GM23338 (cell line): ENCODE measurements around the gene FGG.

ENCODE experiments used
- ETS1 ChIP-seq: IDR thresholded peaks from 2 replicates; pipeline ENCODE4 v1.6.1; 2016; ENCODE audit warnings: antibody characterized with exemption
- EZH2 ChIP-seq: fragments of 200-600 bp; sonication (generic); IDR thresholded peaks from one replicate; pipeline ENCODE4 v1.8.0; 2017; ENCODE audit warnings: antibody characterized with exemption, mild to moderate bottlenecking, low read depth; ENCODE audit not compliant: unreplicated experiment
- EZH2phosphoT487 ChIP-seq: fragments of 200-600 bp; sonication (generic); IDR thresholded peaks from one replicate; pipeline ENCODE4 v1.8.1; 2018; ENCODE audit warnings: antibody characterized with exemption; ENCODE audit not compliant: unreplicated experiment
- JUNB ChIP-seq: IDR thresholded peaks from one replicate; pipeline ENCODE4 v1.6.1; 2016; ENCODE audit warnings: antibody characterized with exemption; ENCODE audit not compliant: unreplicated experiment
- REST ChIP-seq: IDR thresholded peaks from one replicate; pipeline ENCODE4 v1.6.1; 2018; ENCODE audit warnings: antibody characterized with exemption; ENCODE audit not compliant: unreplicated experiment
- ZNF114 ChIP-seq: fragments of 250-450 bp; sonication (Bioruptor Pico); IDR thresholded peaks from 2 replicates; pipeline ENCODE4 v1.5.0; 2020; ENCODE audit warnings: mild to moderate bottlenecking, moderate library complexity
- TF ChIP-seq, protein P1 (sequence below), 2 experiments: fragments of 200-600 bp in 1 of 2; sonication (generic) in 1 of 2; conservative IDR thresholded peaks; 2 replicates each; pipeline versions ENCODE4 v1.5.1 to v1.6.1; 2016 to 2017; ENCODE audit warnings: antibody characterized with exemption in 2 of 2, low read depth in 2 of 2, mild to moderate bottlenecking in 2 of 2, moderate library complexity in 1 of 2

DNA sequence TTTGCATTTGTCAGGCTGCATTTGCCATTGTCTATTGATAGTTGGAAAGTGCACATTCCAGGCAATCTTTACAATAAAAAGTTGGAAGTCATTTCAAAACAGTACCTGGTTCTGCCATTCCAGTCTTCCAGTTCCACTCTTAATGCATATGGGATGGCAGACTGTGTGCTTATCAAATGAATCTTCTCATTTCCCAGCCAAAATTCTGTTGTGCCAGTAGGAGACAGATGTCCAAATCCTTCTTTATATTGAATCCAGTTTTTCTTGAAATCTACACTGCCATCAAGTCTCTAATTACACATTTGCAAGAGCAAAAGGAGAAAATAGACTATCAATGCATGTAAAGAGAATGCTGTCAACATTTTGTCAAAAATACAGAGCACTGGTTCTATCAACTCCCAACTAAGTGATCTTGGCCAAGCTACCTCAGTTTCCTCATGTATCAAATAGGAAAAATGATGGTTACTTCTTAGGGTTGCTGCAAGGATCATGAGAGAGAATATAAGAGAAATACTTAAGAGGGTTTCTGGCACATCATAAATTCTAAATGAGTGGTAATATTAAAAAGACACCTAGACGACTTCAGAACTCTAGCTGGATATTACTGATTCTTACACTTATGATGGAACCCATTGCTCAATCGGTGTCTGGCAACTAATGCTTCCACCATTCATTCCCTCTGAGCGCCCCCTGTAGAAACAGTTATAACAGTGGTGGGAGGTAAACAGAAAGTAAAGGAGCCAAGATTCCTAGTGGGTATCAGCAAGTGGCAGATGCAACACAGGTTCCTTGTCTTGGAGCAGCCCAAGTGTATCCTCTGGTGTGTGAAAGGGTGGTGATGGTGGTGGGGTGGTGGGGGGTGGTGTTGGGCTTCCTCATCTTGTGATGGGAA lies 3.8 kb downstream of the FGG start:
- TF ChIP-seq, protein P1, sequence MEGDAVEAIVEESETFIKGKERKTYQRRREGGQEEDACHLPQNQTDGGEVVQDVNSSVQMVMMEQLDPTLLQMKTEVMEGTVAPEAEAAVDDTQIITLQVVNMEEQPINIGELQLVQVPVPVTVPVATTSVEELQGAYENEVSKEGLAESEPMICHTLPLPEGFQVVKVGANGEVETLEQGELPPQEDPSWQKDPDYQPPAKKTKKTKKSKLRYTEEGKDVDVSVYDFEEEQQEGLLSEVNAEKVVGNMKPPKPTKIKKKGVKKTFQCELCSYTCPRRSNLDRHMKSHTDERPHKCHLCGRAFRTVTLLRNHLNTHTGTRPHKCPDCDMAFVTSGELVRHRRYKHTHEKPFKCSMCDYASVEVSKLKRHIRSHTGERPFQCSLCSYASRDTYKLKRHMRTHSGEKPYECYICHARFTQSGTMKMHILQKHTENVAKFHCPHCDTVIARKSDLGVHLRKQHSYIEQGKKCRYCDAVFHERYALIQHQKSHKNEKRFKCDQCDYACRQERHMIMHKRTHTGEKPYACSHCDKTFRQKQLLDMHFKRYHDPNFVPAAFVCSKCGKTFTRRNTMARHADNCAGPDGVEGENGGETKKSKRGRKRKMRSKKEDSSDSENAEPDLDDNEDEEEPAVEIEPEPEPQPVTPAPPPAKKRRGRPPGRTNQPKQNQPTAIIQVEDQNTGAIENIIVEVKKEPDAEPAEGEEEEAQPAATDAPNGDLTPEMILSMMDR (conservative IDR thresholded peaks at IDR 0.05; ENCODE audit: low read depth in 2 of 2): peak; percentile 35 to 47
- TF ChIP-seq REST (no peak), EZH2phosphoT487 (no peak), ZNF114 (CRISPR knock-in tag) (no peak), EZH2 (no peak), JUNB (no peak), ETS1 (no peak)
